ENCODE measurements around the gene EXOSC5. TPM values are rescaled to one million over a fixed set of nuclear protein-coding genes. Genes with fewer than 3 reads are reported as not detected.
"Not testable (repeated sequence)": the region's sequence is repeated elsewhere in the genome, so short reads cannot be mapped to it uniquely, and the experiment has no call there.

Gene EXOSC5
- polyA plus RNA-seq, 1 of the 3 experiments (the other 2 are of a cell fraction): 74.1 TPM

DNA sequence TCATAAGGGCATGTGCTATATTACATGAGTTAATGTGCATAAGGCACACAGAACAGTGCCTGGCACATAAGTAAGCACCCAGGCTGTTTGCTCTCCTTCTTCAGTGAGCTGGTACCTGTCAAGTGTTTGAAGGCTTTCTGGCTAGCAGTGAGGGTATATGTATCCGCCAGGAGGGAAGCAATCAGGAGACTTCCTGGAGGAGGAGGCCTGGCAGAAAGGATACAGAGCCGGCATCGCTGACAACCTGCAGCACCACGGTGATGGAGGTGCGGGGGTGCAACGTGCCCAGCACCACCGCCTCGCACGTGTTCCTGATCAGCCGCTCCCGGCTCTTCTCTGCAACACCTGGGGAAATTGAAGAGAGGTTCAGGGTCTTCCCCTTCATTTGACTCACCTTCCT, 5.5 kb downstream of the EXOSC5 start (continued):
- TF ChIP-seq YY1 (IDR thresholded peaks at IDR 0.05; ENCODE audit: low read depth): no peak

DNA sequence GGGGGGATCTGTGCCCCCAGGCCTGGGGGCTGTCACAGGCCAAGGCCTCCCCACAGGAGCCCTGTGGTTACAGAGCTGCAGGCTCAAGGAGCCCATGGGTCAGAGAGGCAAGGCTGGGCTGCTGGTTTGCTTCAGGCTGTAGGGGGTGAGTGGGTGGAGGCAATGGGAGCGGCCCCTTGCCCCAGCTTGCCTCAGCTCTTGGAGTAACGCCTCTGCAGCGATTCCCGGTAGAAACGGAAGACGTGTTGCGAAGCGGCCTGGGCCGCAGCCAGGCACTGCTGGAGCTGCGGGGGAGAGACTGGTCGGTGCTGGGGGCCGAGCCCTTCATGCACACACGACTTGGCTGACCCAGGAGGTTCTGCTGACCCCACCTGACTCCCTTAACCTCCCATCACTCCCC, 10.7 kb downstream of the EXOSC5 start:
- no peak for TF ChIP-seq FOXM1 (IDR thresholded peaks at IDR 0.05; ENCODE audit: low read depth)
- TF ChIP-seq GATA2 (CRISPR knock-in tag; IDR thresholded peaks at IDR 0.05): no peak
- TF ChIP-seq SIN3A (IDR thresholded peaks at IDR 0.05; ENCODE audit: borderline replicate concordance, low read depth, low read length): no peak
- TF ChIP-seq NRF1 (IDR thresholded peaks at IDR 0.05; ENCODE audit: low read depth, low read length): no peak
- no peak for TF ChIP-seq RXRA (IDR thresholded peaks at IDR 0.05; ENCODE audit: borderline replicate concordance, low read depth)
- no peak for TF ChIP-seq FOXJ3 (CRISPR knock-in tag; IDR thresholded peaks at IDR 0.05)
- TF ChIP-seq, protein P1, sequence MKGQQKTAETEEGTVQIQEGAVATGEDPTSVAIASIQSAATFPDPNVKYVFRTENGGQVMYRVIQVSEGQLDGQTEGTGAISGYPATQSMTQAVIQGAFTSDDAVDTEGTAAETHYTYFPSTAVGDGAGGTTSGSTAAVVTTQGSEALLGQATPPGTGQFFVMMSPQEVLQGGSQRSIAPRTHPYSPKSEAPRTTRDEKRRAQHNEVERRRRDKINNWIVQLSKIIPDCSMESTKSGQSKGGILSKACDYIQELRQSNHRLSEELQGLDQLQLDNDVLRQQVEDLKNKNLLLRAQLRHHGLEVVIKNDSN (IDR thresholded peaks at IDR 0.05; ENCODE audit: borderline replicate concordance, low read depth): no peak
- TF ChIP-seq, protein P2, sequence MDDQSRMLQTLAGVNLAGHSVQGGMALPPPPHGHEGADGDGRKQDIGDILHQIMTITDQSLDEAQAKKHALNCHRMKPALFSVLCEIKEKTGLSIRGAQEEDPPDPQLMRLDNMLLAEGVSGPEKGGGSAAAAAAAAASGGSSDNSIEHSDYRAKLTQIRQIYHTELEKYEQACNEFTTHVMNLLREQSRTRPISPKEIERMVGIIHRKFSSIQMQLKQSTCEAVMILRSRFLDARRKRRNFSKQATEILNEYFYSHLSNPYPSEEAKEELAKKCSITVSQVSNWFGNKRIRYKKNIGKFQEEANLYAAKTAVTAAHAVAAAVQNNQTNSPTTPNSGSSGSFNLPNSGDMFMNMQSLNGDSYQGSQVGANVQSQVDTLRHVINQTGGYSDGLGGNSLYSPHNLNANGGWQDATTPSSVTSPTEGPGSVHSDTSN (IDR thresholded peaks at IDR 0.05): no peak
- TF ChIP-seq JUND (IDR thresholded peaks at IDR 0.05): no peak
- Histone ChIP-seq H3K4me2 (no peak overlapping the region), H4K20me1 (ENCODE audit: insufficient read depth) (no peaks in the 10 kb centered on the region), H3K9me3 (no peaks in the 10 kb centered on the region), H3K4me1 (ENCODE audit: control insufficient read depth in 1 of 2, insufficient read depth in 2 of 2, low read depth in 1 of 2, low read length in 1 of 2) (no peaks in the 10 kb centered on the region), H3K9me2 (no peaks in the 10 kb centered on the region), H3K4me3 (ENCODE audit: low read depth in 2 of 2, low read length in 1 of 2) (no peak overlapping the region), H3K27ac (ENCODE audit: low read depth in 2 of 2, low read length in 1 of 2) (no peak overlapping the region), H3K79me2 (ENCODE audit: insufficient read depth) (no peaks in the 10 kb centered on the region), H3F3A (replicated peaks; ENCODE audit: insufficient read depth) (no peaks in the 10 kb centered on the region), H3K36me3 (replicated peaks in 1 of 2; ENCODE audit: control insufficient read depth in 1 of 2, insufficient read depth in 2 of 2, low read length in 1 of 2) (peaks cover 3 to 24% of the 10 kb centered on the region in 2 experiments), H3K9ac (no peak overlapping the region), H2AFZ (ENCODE audit: low read depth) (no peak overlapping the region), H3K27me3 (ENCODE audit: insufficient read depth) (no peaks in the 10 kb centered on the region)
- CTCF ChIA-PET: no interaction called here
- no peak for DNase-seq
- POLR2A ChIA-PET: no interaction called here
- WGBS (ENCODE audit: low lambda C conversion rate): 89% methylated on average over 12 of the region's 13 CpGs

DNA sequence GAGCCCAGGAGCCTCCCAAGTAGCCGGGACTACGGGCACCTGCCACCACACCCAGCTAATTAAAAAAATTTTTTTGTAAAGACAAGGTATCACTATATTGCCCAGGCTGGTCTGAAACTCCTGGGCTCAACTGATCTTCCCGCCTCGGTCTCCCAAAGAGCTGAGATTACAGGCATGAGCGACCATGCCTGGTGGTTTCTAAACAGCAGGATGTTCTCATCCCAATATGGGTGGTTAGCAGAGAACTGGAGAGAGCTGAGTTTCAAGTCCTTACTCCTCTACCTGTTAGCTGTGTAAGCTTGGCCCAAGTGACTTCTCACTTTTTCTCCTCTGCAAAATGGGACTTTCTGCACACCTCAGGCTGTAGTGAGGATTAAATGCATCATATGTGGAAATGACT, 12.8 kb downstream of the EXOSC5 start:
- ChIA-PET POLR2A (no interaction called here), CTCF (interaction anchor here (0.7 kb wide), 1 partner anchor 1576 kb away, joined by 3 read pairs; no protein-coding TSS in a partner anchor)
- Histone ChIP-seq H3K27ac (ENCODE audit: low read depth in 2 of 2, low read length in 1 of 2) (no peak overlapping the region), H3K4me2 (no peak overlapping the region), H3K9me2 (no peaks in the 10 kb centered on the region), H3K36me3 (replicated peaks in 1 of 2; ENCODE audit: control insufficient read depth in 1 of 2, insufficient read depth in 2 of 2, low read length in 1 of 2) (peaks cover 0 to 10% of the 10 kb centered on the region in 2 experiments), H2AFZ (ENCODE audit: low read depth) (no peak overlapping the region), H3F3A (replicated peaks; ENCODE audit: insufficient read depth) (peaks cover 15% of the 10 kb centered on the region), H3K27me3 (ENCODE audit: insufficient read depth) (no peaks in the 10 kb centered on the region), H3K4me1 (ENCODE audit: control insufficient read depth in 1 of 2, insufficient read depth in 2 of 2, low read depth in 1 of 2, low read length in 1 of 2) (no peaks in the 10 kb centered on the region), H4K20me1 (ENCODE audit: insufficient read depth) (no peaks in the 10 kb centered on the region), H3K9ac (no peak overlapping the region), H3K4me3 (ENCODE audit: low read depth in 2 of 2, low read length in 1 of 2) (no peak overlapping the region), H3K79me2 (ENCODE audit: insufficient read depth) (no peaks in the 10 kb centered on the region), H3K9me3 (no peaks in the 10 kb centered on the region)
- WGBS (ENCODE audit: low lambda C conversion rate): 96% methylated on average over 5 of the region's 5 CpGs
- no peak for DNase-seq
- TF ChIP-seq YY1 (IDR thresholded peaks at IDR 0.05; ENCODE audit: low read depth) (no peak), GATA2 (CRISPR knock-in tag; IDR thresholded peaks at IDR 0.05) (no peak), SIN3A (IDR thresholded peaks at IDR 0.05; ENCODE audit: borderline replicate concordance, low read depth, low read length) (no peak), EP300 (IDR thresholded peaks at IDR 0.05; ENCODE audit: borderline replicate concordance in 1 of 2, low read depth in 1 of 2, low read length in 1 of 2) (no peak)
- TF ChIP-seq, protein P3, sequence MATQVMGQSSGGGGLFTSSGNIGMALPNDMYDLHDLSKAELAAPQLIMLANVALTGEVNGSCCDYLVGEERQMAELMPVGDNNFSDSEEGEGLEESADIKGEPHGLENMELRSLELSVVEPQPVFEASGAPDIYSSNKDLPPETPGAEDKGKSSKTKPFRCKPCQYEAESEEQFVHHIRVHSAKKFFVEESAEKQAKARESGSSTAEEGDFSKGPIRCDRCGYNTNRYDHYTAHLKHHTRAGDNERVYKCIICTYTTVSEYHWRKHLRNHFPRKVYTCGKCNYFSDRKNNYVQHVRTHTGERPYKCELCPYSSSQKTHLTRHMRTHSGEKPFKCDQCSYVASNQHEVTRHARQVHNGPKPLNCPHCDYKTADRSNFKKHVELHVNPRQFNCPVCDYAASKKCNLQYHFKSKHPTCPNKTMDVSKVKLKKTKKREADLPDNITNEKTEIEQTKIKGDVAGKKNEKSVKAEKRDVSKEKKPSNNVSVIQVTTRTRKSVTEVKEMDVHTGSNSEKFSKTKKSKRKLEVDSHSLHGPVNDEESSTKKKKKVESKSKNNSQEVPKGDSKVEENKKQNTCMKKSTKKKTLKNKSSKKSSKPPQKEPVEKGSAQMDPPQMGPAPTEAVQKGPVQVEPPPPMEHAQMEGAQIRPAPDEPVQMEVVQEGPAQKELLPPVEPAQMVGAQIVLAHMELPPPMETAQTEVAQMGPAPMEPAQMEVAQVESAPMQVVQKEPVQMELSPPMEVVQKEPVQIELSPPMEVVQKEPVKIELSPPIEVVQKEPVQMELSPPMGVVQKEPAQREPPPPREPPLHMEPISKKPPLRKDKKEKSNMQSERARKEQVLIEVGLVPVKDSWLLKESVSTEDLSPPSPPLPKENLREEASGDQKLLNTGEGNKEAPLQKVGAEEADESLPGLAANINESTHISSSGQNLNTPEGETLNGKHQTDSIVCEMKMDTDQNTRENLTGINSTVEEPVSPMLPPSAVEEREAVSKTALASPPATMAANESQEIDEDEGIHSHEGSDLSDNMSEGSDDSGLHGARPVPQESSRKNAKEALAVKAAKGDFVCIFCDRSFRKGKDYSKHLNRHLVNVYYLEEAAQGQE (IDR thresholded peaks at IDR 0.05; ENCODE audit: low read depth, low read length): no peak
- TF ChIP-seq, protein P4, sequence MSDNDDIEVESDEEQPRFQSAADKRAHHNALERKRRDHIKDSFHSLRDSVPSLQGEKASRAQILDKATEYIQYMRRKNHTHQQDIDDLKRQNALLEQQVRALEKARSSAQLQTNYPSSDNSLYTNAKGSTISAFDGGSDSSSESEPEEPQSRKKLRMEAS (IDR thresholded peaks at IDR 0.05; ENCODE audit: low read depth): no peak
- TF ChIP-seq, protein P1 (IDR thresholded peaks at IDR 0.05; ENCODE audit: borderline replicate concordance, low read depth): no peak

DNA sequence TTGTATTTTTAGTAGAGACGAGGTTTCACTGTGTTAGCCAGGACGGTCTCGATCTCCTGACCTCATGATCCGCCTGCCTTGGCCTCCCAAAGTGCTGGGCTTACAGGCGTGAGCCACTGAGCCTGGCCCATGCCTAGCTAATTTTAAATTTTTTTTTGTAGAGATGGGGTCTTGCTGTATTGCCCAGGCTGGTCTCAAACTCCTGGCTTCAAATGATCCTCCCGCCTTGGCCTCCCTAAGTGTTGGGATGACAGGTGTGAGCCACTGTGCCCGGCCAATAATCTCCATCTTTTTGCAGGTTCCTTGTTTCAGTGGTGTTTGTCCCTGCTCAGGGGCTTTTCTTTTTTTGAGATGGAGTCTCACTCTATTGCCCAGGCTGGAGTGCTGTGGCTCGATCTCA, 15.6 kb downstream of the EXOSC5 start:
- H3K27me3 ChIP-seq (ENCODE audit: insufficient read depth); H2AFZ ChIP-seq (ENCODE audit: low read depth); H3K79me2 ChIP-seq (ENCODE audit: insufficient read depth); H3K36me3 ChIP-seq (replicated peaks in 1 of 2; ENCODE audit: control insufficient read depth in 1 of 2, insufficient read depth in 2 of 2, low read length in 1 of 2); DNase-seq; H4K20me1 ChIP-seq (ENCODE audit: insufficient read depth); CTCF ChIA-PET; H3K4me3 ChIP-seq (ENCODE audit: low read depth in 2 of 2, low read length in 1 of 2); H3K9me2 ChIP-seq; H3K4me2 ChIP-seq; H3K9ac ChIP-seq; H3K27ac ChIP-seq (ENCODE audit: low read depth in 2 of 2, low read length in 1 of 2); H3K4me1 ChIP-seq (ENCODE audit: control insufficient read depth in 1 of 2, insufficient read depth in 2 of 2, low read depth in 1 of 2, low read length in 1 of 2); H3K9me3 ChIP-seq: not testable (repeated sequence)
- peaks cover 20% of the 10 kb centered on the region for H3F3A ChIP-seq (replicated peaks; ENCODE audit: insufficient read depth)
- POLR2A ChIA-PET: interaction anchor here (0.6 kb wide), 1 partner anchor 12 kb away, joined by 3 read pairs; no protein-coding TSS in a partner anchor
- 94% methylated on average over 8 of the region's 8 CpGs for WGBS (ENCODE audit: low lambda C conversion rate)

All from SK-N-SH (cell line).